ENCODE results near the gene ELOVL7. TPM values are rescaled to one million over a fixed set of nuclear protein-coding genes. Genes with fewer than 3 reads are reported as not detected.

ELOVL7 gene
- total and polyA plus RNA-seq, 4 donors: 2.9 to 5.9 (median 4.3) TPM

DNA sequence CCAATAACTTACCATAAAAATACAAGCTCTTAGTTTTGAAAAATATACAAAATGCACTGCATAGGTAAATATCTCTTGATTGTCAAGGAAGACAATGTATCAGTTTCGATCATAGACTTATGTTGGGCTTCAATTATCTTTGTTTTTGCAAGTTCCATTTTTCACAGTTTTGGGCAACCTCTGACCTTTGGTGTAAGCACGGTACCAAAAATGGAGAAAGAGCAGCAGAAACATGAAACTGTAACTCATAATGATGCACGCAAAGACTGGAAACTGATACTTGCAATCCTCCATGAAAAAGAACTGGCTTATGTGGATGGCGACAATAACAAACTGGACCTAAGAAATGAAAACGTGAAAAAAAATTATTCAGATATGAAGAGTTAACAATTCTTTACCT, 89.6 kb downstream of the ELOVL7 start:
- TF ChIP-seq, protein P1, sequence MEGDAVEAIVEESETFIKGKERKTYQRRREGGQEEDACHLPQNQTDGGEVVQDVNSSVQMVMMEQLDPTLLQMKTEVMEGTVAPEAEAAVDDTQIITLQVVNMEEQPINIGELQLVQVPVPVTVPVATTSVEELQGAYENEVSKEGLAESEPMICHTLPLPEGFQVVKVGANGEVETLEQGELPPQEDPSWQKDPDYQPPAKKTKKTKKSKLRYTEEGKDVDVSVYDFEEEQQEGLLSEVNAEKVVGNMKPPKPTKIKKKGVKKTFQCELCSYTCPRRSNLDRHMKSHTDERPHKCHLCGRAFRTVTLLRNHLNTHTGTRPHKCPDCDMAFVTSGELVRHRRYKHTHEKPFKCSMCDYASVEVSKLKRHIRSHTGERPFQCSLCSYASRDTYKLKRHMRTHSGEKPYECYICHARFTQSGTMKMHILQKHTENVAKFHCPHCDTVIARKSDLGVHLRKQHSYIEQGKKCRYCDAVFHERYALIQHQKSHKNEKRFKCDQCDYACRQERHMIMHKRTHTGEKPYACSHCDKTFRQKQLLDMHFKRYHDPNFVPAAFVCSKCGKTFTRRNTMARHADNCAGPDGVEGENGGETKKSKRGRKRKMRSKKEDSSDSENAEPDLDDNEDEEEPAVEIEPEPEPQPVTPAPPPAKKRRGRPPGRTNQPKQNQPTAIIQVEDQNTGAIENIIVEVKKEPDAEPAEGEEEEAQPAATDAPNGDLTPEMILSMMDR (IDR thresholded peaks at IDR 0.05; ENCODE audit: control extremely low read depth, extremely low read depth): no peak
- ATAC-seq (ENCODE audit: insufficient read depth, low FRiP score) (no peak), DNase-seq (no peak)
- Histone ChIP-seq H3K27ac (ENCODE audit: low read depth in 1 of 2, low read length in 1 of 2) (no peak overlapping the region), H3K4me3 (no peak overlapping the region), H3K9ac (ENCODE audit: insufficient read depth in 1 of 2, low read length in 2 of 2) (no peak overlapping the region), H3K4me1 (ENCODE audit: control insufficient read depth in 5 of 5, insufficient read depth in 5 of 5, low read length in 5 of 5) (no peaks in the 10 kb centered on the region), H3K36me3 (ENCODE audit: control insufficient read depth in 4 of 4, insufficient read depth in 4 of 4, low read length in 4 of 4) (no peaks in the 10 kb centered on the region), H3K27me3 (ENCODE audit: control insufficient read depth in 3 of 3, insufficient read depth in 3 of 3, low read length in 2 of 3) (no peaks in the 10 kb centered on the region), H3K9me3 (ENCODE audit: control insufficient read depth in 4 of 4, insufficient read depth in 3 of 4, low read length in 3 of 4) (no peaks in the 10 kb centered on the region)
- 91 to 95% methylated on average over 5 of the region's 5 CpGs for WGBS, 2 donors

DNA sequence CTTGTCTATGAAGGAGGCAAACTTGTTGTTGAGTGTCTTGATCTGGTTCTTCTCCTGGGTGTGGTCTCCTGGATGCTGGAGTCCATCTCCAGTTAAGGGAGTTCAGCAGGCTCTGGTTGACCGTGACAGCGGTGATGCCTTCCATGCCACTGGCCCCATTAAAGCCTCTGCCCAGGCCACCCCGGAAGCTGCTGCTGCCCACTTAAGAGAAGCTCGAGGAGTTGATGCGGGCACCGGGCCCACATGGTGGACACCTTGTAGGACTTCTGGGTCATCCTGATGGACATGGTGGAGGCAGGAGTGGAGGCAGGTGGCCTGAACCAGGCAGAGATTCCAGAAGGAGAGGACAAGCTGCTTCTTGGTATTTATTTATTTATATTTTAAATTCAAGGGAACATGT, 99.4 kb downstream of the ELOVL7 start:
- DNase-seq (no peak), ATAC-seq (ENCODE audit: insufficient read depth, low FRiP score) (no peak)
- H3K9ac ChIP-seq (ENCODE audit: insufficient read depth in 1 of 2, low read length in 2 of 2): no peak overlapping the region
- no peak overlapping the region for H3K4me3 ChIP-seq
- H3K27me3 ChIP-seq (ENCODE audit: control insufficient read depth in 3 of 3, insufficient read depth in 3 of 3, low read length in 2 of 3): no peaks in the 10 kb centered on the region
- TF ChIP-seq, protein P1 (IDR thresholded peaks at IDR 0.05; ENCODE audit: control extremely low read depth, extremely low read depth): no peak
- no peaks in the 10 kb centered on the region for H3K36me3 ChIP-seq (ENCODE audit: control insufficient read depth in 4 of 4, insufficient read depth in 4 of 4, low read length in 4 of 4)
- H3K27ac ChIP-seq (ENCODE audit: low read depth in 1 of 2, low read length in 1 of 2): no peak overlapping the region
- peaks cover 0 to 3% (median 0%) of the 10 kb centered on the region in 4 donors for H3K9me3 ChIP-seq (ENCODE audit: control insufficient read depth in 4 of 4, insufficient read depth in 3 of 4, low read length in 3 of 4)
- no peaks in the 10 kb centered on the region for H3K4me1 ChIP-seq (ENCODE audit: control insufficient read depth in 5 of 5, insufficient read depth in 5 of 5, low read length in 5 of 5)
- WGBS, 2 donors: 95% methylated on average over 6 of the region's 6 CpGs

DNA sequence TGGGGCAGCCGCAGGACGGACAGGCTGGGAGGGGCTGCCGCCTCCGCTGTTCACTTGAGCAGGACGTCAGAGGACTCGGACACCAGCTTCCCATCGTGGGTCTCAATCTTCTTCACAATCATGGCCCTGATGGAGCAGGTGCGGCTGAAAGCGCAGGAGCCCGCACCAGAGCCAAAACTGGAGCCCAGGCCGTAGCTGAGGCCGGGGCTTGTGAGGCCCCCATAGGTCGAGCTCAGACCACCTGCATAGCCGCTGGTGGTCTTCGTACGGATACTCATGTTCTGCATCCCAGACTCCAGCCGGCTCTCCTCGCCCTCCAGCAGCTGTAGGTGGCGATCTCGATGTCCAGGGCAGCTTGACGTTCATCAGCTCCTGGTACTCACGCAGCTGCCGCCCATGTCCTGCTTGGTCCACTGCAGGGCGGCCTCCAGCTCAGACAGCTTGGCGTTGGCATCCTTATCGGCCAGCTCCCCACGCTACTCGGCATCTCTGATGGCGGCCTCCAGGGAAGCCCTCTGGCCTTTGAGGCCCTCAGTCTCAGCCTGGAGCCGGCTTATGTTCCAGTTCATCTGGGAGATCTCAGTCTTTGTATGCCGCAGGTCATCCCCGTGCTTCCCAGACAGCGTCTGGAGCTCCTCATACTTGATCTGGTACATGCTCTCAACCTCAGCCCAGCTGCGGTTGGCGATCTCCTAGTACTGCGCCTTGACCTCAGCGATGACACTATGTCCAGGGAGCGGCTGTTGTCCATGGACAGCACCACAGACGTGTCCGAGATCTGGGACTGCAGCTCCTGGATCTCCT, 100.4 kb downstream of the ELOVL7 start:
- Histone ChIP-seq H3K4me3 (no peak overlapping the region), H3K27ac (ENCODE audit: low read depth in 1 of 2, low read length in 1 of 2) (no peak overlapping the region), H3K9ac (ENCODE audit: insufficient read depth in 1 of 2, low read length in 2 of 2) (no peak overlapping the region), H3K27me3 (ENCODE audit: control insufficient read depth in 3 of 3, insufficient read depth in 3 of 3, low read length in 2 of 3) (no peaks in the 10 kb centered on the region), H3K36me3 (ENCODE audit: control insufficient read depth in 4 of 4, insufficient read depth in 4 of 4, low read length in 4 of 4) (no peaks in the 10 kb centered on the region), H3K4me1 (ENCODE audit: control insufficient read depth in 5 of 5, insufficient read depth in 5 of 5, low read length in 5 of 5) (no peaks in the 10 kb centered on the region), H3K9me3 (ENCODE audit: control insufficient read depth in 4 of 4, insufficient read depth in 3 of 4, low read length in 3 of 4) (peaks cover 0 to 5% (median 0%) of the 10 kb centered on the region in 4 donors)
- 94 to 96% methylated on average over 39 to 40 of the region's 40 CpGs for WGBS, 2 donors
- DNase-seq: no peak
- ATAC-seq (ENCODE audit: insufficient read depth, low FRiP score): no peak
- TF ChIP-seq, protein P1 (IDR thresholded peaks at IDR 0.05; ENCODE audit: control extremely low read depth, extremely low read depth): no peak

Measured in lung (tissue), 12 donors.